ENCODE results near the gene ACBD4. TPM values are rescaled to one million over a fixed set of nuclear protein-coding genes. Genes with fewer than 3 reads are reported as not detected.

The ACBD4 gene
- polyA plus RNA-seq, 1 donor from 2014 or later, result 3.1 TPM

GRCh38 chr17:45143767-45144198 lies 8.3 kb downstream of the ACBD4 start (continued):
- TF ChIP-seq TAF1 (IDR thresholded peaks at IDR 0.05; ENCODE audit: low read depth) (no peak), RAD21 (conservative IDR thresholded peaks at IDR 0.05) (no peak), EZH2 (IDR thresholded peaks at IDR 0.05; ENCODE audit: borderline replicate concordance, insufficient read depth, low read length, poor library complexity, severe bottlenecking) (no peak)

DNA sequence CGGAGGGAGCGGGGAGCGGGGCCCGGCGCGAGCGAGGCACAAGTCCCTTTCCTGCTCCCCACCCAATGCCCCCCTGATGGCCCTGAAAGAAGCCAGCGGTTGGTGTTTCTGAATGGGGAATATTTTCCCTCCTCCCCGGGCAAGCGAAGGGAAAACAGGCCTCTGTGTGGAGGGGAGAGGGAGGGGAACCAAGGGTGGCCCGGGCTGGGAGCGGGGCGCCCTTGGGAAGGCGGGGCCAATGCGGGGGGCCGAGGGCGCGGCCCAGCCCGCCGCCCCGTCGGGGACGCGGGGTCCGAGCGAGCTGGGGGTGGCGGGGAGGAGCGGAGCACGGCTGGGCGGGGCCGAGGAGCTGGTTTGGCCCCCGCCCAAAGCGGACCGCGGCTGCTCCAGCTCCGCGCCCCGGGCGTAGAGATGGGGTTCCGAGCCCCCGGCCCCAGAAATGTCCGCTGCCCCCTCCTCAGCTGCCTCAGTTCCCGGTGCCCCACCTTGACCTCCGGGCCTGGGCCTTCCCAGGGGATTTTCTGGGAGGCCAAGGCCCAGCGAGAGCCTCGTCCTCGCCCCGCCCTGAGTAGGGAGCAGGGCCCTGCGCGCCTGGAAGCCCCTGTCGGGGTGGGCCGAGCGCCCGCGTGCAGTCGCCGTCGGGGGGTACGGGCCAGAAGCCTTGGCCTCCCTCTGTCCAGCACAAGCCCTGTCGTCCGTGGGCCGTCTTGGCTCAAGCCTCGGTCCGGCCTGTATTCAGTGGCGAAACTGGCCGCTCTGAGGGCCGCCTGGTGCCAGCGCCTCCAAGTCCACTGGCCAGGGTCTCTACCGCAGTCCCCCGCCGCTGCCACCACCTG lies 8.9 kb downstream of the ACBD4 start:
- H3K79me2 ChIP-seq (replicated peaks; ENCODE audit: insufficient read depth, low read length), result no peaks in the 10 kb centered on the region
- H3K27me3 ChIP-seq (ENCODE audit: insufficient read depth, low read depth, low read length), result no peaks in the 10 kb centered on the region
- no peak overlapping the region for H3K27ac ChIP-seq (ENCODE audit: low read length)
- no peak overlapping the region for H3K4me2 ChIP-seq (ENCODE audit: low read length)
- H3K9me2 ChIP-seq (ENCODE audit: insufficient read depth, low read length), result no peaks in the 10 kb centered on the region
- peaks cover 4% of the 10 kb centered on the region for H3F3A ChIP-seq (ENCODE audit: insufficient read depth, low read length, poor library complexity, severe bottlenecking)
- H3K4me3 ChIP-seq (ENCODE audit: low read length), result no peak overlapping the region
- no peaks in the 10 kb centered on the region for H3K36me3 ChIP-seq (ENCODE audit: insufficient read depth, low read length)
- H4K20me1 ChIP-seq (ENCODE audit: insufficient read depth), result no peaks in the 10 kb centered on the region
- TF ChIP-seq RAD21 (conservative IDR thresholded peaks at IDR 0.05) (no peak), MXI1 (conservative IDR thresholded peaks at IDR 0.05; ENCODE audit: poor library complexity, severe bottlenecking) (no peak), TAF1 (IDR thresholded peaks at IDR 0.05; ENCODE audit: low read depth) (no peak), EP300 (conservative IDR thresholded peaks at IDR 0.05; ENCODE audit: poor library complexity, severe bottlenecking) (no peak), EZH2 (IDR thresholded peaks at IDR 0.05; ENCODE audit: borderline replicate concordance, insufficient read depth, low read length, poor library complexity, severe bottlenecking) (no peak), POLR2AphosphoS5 (IDR thresholded peaks at IDR 0.05) (no peak)
- TF ChIP-seq, protein P1, sequence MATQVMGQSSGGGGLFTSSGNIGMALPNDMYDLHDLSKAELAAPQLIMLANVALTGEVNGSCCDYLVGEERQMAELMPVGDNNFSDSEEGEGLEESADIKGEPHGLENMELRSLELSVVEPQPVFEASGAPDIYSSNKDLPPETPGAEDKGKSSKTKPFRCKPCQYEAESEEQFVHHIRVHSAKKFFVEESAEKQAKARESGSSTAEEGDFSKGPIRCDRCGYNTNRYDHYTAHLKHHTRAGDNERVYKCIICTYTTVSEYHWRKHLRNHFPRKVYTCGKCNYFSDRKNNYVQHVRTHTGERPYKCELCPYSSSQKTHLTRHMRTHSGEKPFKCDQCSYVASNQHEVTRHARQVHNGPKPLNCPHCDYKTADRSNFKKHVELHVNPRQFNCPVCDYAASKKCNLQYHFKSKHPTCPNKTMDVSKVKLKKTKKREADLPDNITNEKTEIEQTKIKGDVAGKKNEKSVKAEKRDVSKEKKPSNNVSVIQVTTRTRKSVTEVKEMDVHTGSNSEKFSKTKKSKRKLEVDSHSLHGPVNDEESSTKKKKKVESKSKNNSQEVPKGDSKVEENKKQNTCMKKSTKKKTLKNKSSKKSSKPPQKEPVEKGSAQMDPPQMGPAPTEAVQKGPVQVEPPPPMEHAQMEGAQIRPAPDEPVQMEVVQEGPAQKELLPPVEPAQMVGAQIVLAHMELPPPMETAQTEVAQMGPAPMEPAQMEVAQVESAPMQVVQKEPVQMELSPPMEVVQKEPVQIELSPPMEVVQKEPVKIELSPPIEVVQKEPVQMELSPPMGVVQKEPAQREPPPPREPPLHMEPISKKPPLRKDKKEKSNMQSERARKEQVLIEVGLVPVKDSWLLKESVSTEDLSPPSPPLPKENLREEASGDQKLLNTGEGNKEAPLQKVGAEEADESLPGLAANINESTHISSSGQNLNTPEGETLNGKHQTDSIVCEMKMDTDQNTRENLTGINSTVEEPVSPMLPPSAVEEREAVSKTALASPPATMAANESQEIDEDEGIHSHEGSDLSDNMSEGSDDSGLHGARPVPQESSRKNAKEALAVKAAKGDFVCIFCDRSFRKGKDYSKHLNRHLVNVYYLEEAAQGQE (IDR thresholded peaks at IDR 0.05; ENCODE audit: borderline replicate concordance), result no peak
- TF ChIP-seq, protein P2, sequence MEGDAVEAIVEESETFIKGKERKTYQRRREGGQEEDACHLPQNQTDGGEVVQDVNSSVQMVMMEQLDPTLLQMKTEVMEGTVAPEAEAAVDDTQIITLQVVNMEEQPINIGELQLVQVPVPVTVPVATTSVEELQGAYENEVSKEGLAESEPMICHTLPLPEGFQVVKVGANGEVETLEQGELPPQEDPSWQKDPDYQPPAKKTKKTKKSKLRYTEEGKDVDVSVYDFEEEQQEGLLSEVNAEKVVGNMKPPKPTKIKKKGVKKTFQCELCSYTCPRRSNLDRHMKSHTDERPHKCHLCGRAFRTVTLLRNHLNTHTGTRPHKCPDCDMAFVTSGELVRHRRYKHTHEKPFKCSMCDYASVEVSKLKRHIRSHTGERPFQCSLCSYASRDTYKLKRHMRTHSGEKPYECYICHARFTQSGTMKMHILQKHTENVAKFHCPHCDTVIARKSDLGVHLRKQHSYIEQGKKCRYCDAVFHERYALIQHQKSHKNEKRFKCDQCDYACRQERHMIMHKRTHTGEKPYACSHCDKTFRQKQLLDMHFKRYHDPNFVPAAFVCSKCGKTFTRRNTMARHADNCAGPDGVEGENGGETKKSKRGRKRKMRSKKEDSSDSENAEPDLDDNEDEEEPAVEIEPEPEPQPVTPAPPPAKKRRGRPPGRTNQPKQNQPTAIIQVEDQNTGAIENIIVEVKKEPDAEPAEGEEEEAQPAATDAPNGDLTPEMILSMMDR (IDR thresholded peaks at IDR 0.05; ENCODE audit: poor library complexity, severe bottlenecking), result no peak
- no peak overlapping the region for H3K9ac ChIP-seq (ENCODE audit: low read length)
- H3K9me3 ChIP-seq (ENCODE audit: low read length), result no peaks in the 10 kb centered on the region
- no peak overlapping the region for H2AFZ ChIP-seq (ENCODE audit: low read depth, low read length)

- Histone ChIP-seq H3K9me2 (ENCODE audit: insufficient read depth, low read length) (no peaks in the 10 kb centered on the region), H3K4me2 (ENCODE audit: low read length) (no peak overlapping the region), H3K27ac (ENCODE audit: low read length) (no peak overlapping the region), H3K27me3 (ENCODE audit: insufficient read depth, low read depth, low read length) (no peaks in the 10 kb centered on the region), H3K9me3 (ENCODE audit: low read length) (no peaks in the 10 kb centered on the region), H4K20me1 (ENCODE audit: insufficient read depth) (no peaks in the 10 kb centered on the region), H3F3A (ENCODE audit: insufficient read depth, low read length, poor library complexity, severe bottlenecking) (peaks cover 4% of the 10 kb centered on the region), H2AFZ (ENCODE audit: low read depth, low read length) (no peak overlapping the region), H3K9ac (ENCODE audit: low read length) (no peak overlapping the region), H3K79me2 (replicated peaks; ENCODE audit: insufficient read depth, low read length) (peaks cover under 1% of the 10 kb centered on the region), H3K4me3 (ENCODE audit: low read length) (no peak overlapping the region), H3K36me3 (ENCODE audit: insufficient read depth, low read length) (no peaks in the 10 kb centered on the region)
- no peak for TF ChIP-seq TAF1 (IDR thresholded peaks at IDR 0.05; ENCODE audit: low read depth)
- TF ChIP-seq, protein P2 (IDR thresholded peaks at IDR 0.05; ENCODE audit: poor library complexity, severe bottlenecking), result no peak
- no peak for TF ChIP-seq SMC3 (conservative IDR thresholded peaks at IDR 0.05; ENCODE audit: poor library complexity)
- TF ChIP-seq MXI1 (conservative IDR thresholded peaks at IDR 0.05; ENCODE audit: poor library complexity, severe bottlenecking), result no peak
- no peak for TF ChIP-seq EP300 (conservative IDR thresholded peaks at IDR 0.05; ENCODE audit: poor library complexity, severe bottlenecking)
These were observed 9.5 kb downstream of the ACBD4 start for GRCh38 chr17:45145035-45145389.

All from neural cell (in vitro differentiated cells).